Measurements from ENCODE around the gene SLC2A4.
"Not testable (repeated sequence)": the region's sequence is repeated elsewhere in the genome, so short reads cannot be mapped to it uniquely, and the experiment has no call there.

Gene SLC2A4

GRCh38 chr17:7281074-7281952 lies at the start of gene SLC2A4:
TSS of gene SLC2A4 (plus strand) at chr17:7281718. CDS start at chr17:7281935, 217 bp downstream.
- DNase-seq (ENCODE audit: low read depth in 2 of 2, low spot score in 1 of 2): peak in 1 of 2 donors; percentile 57

GRCh38 chr17:7232114-7232513 lies 49.4 kb upstream of the SLC2A4 start:
- DNase-seq (ENCODE audit: low read depth in 2 of 2, low spot score in 1 of 2): no peak

- no peak for DNase-seq (ENCODE audit: low read depth in 2 of 2, low spot score in 1 of 2)
Measured at GRCh38 chr17:7233701-7234082, 47.8 kb upstream of the SLC2A4 start.

GRCh38 chr17:7234083-7234951 lies 47.2 kb upstream of the SLC2A4 start, which contains the start of gene DVL2:
TSS of gene DVL2 (minus strand) at chr17:7234517. CDS start at chr17:7234262, 255 bp downstream.
- peak; percentile 79 to 90 for DNase-seq (ENCODE audit: low read depth in 2 of 2, low spot score in 1 of 2)

- DNase-seq (ENCODE audit: low read depth in 2 of 2, low spot score in 1 of 2): no peak
Measured at GRCh38 chr17:7235693-7236665, 45.5 kb upstream of the SLC2A4 start.

GRCh38 chr17:7236808-7237207 lies 44.7 kb upstream of the SLC2A4 start:
- DNase-seq (ENCODE audit: low read depth in 2 of 2, low spot score in 1 of 2): no peak

- no peak for DNase-seq (ENCODE audit: low read depth in 2 of 2, low spot score in 1 of 2)
Measured at GRCh38 chr17:7237266-7237760, 44.2 kb upstream of the SLC2A4 start.

GRCh38 chr17:7237761-7238419 lies 43.6 kb upstream of the SLC2A4 start:
- peak; percentile 73 to 76 for DNase-seq (ENCODE audit: low read depth in 2 of 2, low spot score in 1 of 2)

- no peak for DNase-seq (ENCODE audit: low read depth in 2 of 2, low spot score in 1 of 2)
Measured at GRCh38 chr17:7238420-7239090, 43.0 kb upstream of the SLC2A4 start.

- peak; percentile 93 to 96 for DNase-seq (ENCODE audit: low read depth in 2 of 2, low spot score in 1 of 2)
Measured at GRCh38 chr17:7239091-7240027, 42.2 kb upstream of the SLC2A4 start, which contains the start of gene PHF23. TSS of gene PHF23 (minus strand) at chr17:7239457. CDS start at chr17:7239279, 178 bp downstream.

- no peak for DNase-seq (ENCODE audit: low read depth in 2 of 2, low spot score in 1 of 2)
Measured at GRCh38 chr17:7240375-7240774, 41.1 kb upstream of the SLC2A4 start.

- no peak for DNase-seq (ENCODE audit: low read depth in 2 of 2, low spot score in 1 of 2)
Measured at GRCh38 chr17:7241090-7241733, 40.3 kb upstream of the SLC2A4 start.

- peak; percentile 91 for DNase-seq (ENCODE audit: low read depth in 2 of 2, low spot score in 1 of 2)
Measured at GRCh38 chr17:7241783-7242716, 39.5 kb upstream of the SLC2A4 start, which contains the start of gene GABARAP. TSS of gene GABARAP (minus strand) at chr17:7242449. CDS start at chr17:7242330, 119 bp downstream.

- peak; percentile 87 to 90 for DNase-seq (ENCODE audit: low read depth in 2 of 2, low spot score in 1 of 2)
Measured at GRCh38 chr17:7242717-7243452, 38.6 kb upstream of the SLC2A4 start.

- DNase-seq (ENCODE audit: low read depth in 2 of 2, low spot score in 1 of 2): no peak
Measured at GRCh38 chr17:7243453-7243729, 38.1 kb upstream of the SLC2A4 start.

- not testable (repeated sequence) for DNase-seq (ENCODE audit: low read depth in 2 of 2, low spot score in 1 of 2)
Measured at GRCh38 chr17:7243838-7244237, 37.7 kb upstream of the SLC2A4 start.

All from stimulated activated CD8-positive, alpha-beta memory T cell treated with anti-CD3 and anti-CD28 coated beads, Interleukin-4, amount 100 ng/mL, for 1 hour (primary cell).